MM.1S (cell line): ENCODE results near the gene GRB10.

Experiments
- DNase-seq: peaks from one replicate; pipeline ENCODE4 v3.0.0-alpha.2; 2015
- H2AFZ ChIP-seq: fragments of 300-600 bp; sonication (generic); 2 replicates; pipeline ENCODE4 v1.6.0; 2016; ENCODE audit warnings: antibody characterized with exemption, low read length
- H3F3A ChIP-seq: fragments of 300-600 bp; sonication (generic); 2 replicates; pipeline ENCODE4 v1.6.1; 2016; ENCODE audit warnings: mild to moderate bottlenecking, antibody characterized with exemption, low read length, moderate library complexity, mixed read lengths; ENCODE audit not compliant: insufficient read depth
- H3K27ac ChIP-seq: fragments of 300-600 bp; sonication (generic); 2 replicates; pipeline ENCODE4 v1.5.1; 2016; ENCODE audit warnings: mild to moderate bottlenecking, low read length
- H3K27me3 ChIP-seq: fragments of 300-600 bp; sonication (generic); replicated peaks from 2 replicates; pipeline ENCODE4 v1.6.0; 2016; ENCODE audit warnings: low read length; ENCODE audit not compliant: insufficient read depth
- H3K36me3 ChIP-seq: fragments of 300-600 bp; sonication (generic); replicated peaks from 2 replicates; pipeline ENCODE4 v1.6.1; 2016; ENCODE audit warnings: mild to moderate bottlenecking, low read length, mixed read lengths; ENCODE audit not compliant: insufficient read depth
- H3K4me1 ChIP-seq: fragments of 300-600 bp; sonication (generic); 2 replicates; pipeline ENCODE4 v1.6.1; 2016; ENCODE audit warnings: low read length, mixed read lengths
- H3K4me2 ChIP-seq: fragments of 300-600 bp; sonication (generic); 2 replicates; pipeline ENCODE4 v1.6.0; 2016; ENCODE audit warnings: low read depth, low read length
- H3K4me3 ChIP-seq: fragments of 300-600 bp; sonication (generic); 2 replicates; pipeline ENCODE4 v1.5.1; 2016; ENCODE audit warnings: low read length, mixed read lengths
- H3K79me2 ChIP-seq: fragments of 300-600 bp; sonication (generic); 2 replicates; pipeline ENCODE4 v1.6.1; 2016; ENCODE audit warnings: mixed run types, low read length, mixed read lengths
- H3K9ac ChIP-seq: fragments of 300-600 bp; sonication (generic); 2 replicates; pipeline ENCODE4 v1.6.1; 2016; ENCODE audit warnings: low read length, mixed read lengths
- H3K9me2 ChIP-seq: fragments of 300-600 bp; sonication (generic); replicated peaks from 2 replicates; pipeline ENCODE4 v1.6.1; 2016; ENCODE audit warnings: mild to moderate bottlenecking, low read length, mixed read lengths; ENCODE audit not compliant: insufficient read depth
- H3K9me3 ChIP-seq: fragments of 300-600 bp; sonication (generic); replicated peaks from 2 replicates; pipeline ENCODE4 v1.6.1; 2016; ENCODE audit warnings: mild to moderate bottlenecking, low read length, mixed read lengths; ENCODE audit not compliant: insufficient read depth
- H4K20me1 ChIP-seq: fragments of 300-600 bp; sonication (generic); 2 replicates; pipeline ENCODE4 v1.6.1; 2016; ENCODE audit warnings: mild to moderate bottlenecking, low read length, moderate library complexity, mixed read lengths; ENCODE audit not compliant: insufficient read depth
- EZH2 ChIP-seq: fragments of 300-600 bp; sonication (generic); optimal IDR thresholded peaks from 2 replicates; pipeline ENCODE3; 2017; ENCODE audit warnings: low read depth, mild to moderate bottlenecking, antibody characterized with exemption, low read length, mixed read lengths
- EZH2phosphoT487 ChIP-seq: fragments of 300-600 bp; sonication (generic); IDR thresholded peaks from 2 replicates; pipeline ENCODE4 v1.6.1; 2018; ENCODE audit warnings: antibody characterized with exemption, low read length
- TF ChIP-seq, protein P1 (sequence below): fragments of 300-600 bp; sonication (generic); IDR thresholded peaks from 2 replicates; pipeline ENCODE4 v1.5.1; 2016; ENCODE audit warnings: antibody characterized with exemption, low read length, mixed read lengths

Gene GRB10

GRCh38 chr7:50790381-50790780, 7.7 kb upstream of the GRB10 start:
- Histone ChIP-seq H4K20me1 (no peaks in the 10 kb centered on the region), H3K36me3 (no peaks in the 10 kb centered on the region), H2AFZ (no peak overlapping the region), H3K27ac (no peak overlapping the region), H3K4me1 (no peaks in the 10 kb centered on the region), H3K4me2 (no peak overlapping the region), H3K27me3 (no peaks in the 10 kb centered on the region), H3K4me3 (no peak overlapping the region), H3K9me2 (no peaks in the 10 kb centered on the region), H3K9ac (no peak overlapping the region), H3F3A (no peaks in the 10 kb centered on the region), H3K9me3 (no peaks in the 10 kb centered on the region), H3K79me2 (no peaks in the 10 kb centered on the region)
- no peak for TF ChIP-seq EZH2
- DNase-seq, result no peak

- Histone ChIP-seq H3K36me3 (no peaks in the 10 kb centered on the region), H3K4me2 (no peak overlapping the region), H3K4me1 (no peaks in the 10 kb centered on the region), H3K9me2 (no peaks in the 10 kb centered on the region), H3K9me3 (no peaks in the 10 kb centered on the region), H2AFZ (no peak overlapping the region), H4K20me1 (no peaks in the 10 kb centered on the region), H3K9ac (no peak overlapping the region), H3F3A (no peaks in the 10 kb centered on the region), H3K4me3 (no peak overlapping the region), H3K79me2 (no peaks in the 10 kb centered on the region), H3K27me3 (no peaks in the 10 kb centered on the region), H3K27ac (no peak overlapping the region)
- DNase-seq, result no peak
- TF ChIP-seq, protein P1, sequence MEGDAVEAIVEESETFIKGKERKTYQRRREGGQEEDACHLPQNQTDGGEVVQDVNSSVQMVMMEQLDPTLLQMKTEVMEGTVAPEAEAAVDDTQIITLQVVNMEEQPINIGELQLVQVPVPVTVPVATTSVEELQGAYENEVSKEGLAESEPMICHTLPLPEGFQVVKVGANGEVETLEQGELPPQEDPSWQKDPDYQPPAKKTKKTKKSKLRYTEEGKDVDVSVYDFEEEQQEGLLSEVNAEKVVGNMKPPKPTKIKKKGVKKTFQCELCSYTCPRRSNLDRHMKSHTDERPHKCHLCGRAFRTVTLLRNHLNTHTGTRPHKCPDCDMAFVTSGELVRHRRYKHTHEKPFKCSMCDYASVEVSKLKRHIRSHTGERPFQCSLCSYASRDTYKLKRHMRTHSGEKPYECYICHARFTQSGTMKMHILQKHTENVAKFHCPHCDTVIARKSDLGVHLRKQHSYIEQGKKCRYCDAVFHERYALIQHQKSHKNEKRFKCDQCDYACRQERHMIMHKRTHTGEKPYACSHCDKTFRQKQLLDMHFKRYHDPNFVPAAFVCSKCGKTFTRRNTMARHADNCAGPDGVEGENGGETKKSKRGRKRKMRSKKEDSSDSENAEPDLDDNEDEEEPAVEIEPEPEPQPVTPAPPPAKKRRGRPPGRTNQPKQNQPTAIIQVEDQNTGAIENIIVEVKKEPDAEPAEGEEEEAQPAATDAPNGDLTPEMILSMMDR, result no peak
- no peak for TF ChIP-seq EZH2
- TF ChIP-seq EZH2phosphoT487, result no peak
These were observed 5.7 kb upstream of the GRB10 start for GRCh38 chr7:50788382-50788781.

- no peaks in the 10 kb centered on the region for H3K79me2 ChIP-seq
- TF ChIP-seq EZH2phosphoT487, result no peak
- no peak for TF ChIP-seq EZH2
- TF ChIP-seq, protein P1, result no peak
- H3K27ac ChIP-seq, result no peak overlapping the region
- H3K36me3 ChIP-seq, result no peaks in the 10 kb centered on the region
- no peak overlapping the region for H3K4me3 ChIP-seq
- no peaks in the 10 kb centered on the region for H3K4me1 ChIP-seq
- no peak overlapping the region for H2AFZ ChIP-seq
- H3K27me3 ChIP-seq, result no peaks in the 10 kb centered on the region
- DNase-seq, result no peak
- H3F3A ChIP-seq, result no peaks in the 10 kb centered on the region
- no peak overlapping the region for H3K9ac ChIP-seq
- H3K9me3 ChIP-seq, result no peaks in the 10 kb centered on the region
- no peaks in the 10 kb centered on the region for H3K9me2 ChIP-seq
- H3K4me2 ChIP-seq, result no peak overlapping the region
- H4K20me1 ChIP-seq, result no peaks in the 10 kb centered on the region
These were observed 5.1 kb upstream of the GRB10 start for GRCh38 chr7:50787825-50788224.

DNA sequence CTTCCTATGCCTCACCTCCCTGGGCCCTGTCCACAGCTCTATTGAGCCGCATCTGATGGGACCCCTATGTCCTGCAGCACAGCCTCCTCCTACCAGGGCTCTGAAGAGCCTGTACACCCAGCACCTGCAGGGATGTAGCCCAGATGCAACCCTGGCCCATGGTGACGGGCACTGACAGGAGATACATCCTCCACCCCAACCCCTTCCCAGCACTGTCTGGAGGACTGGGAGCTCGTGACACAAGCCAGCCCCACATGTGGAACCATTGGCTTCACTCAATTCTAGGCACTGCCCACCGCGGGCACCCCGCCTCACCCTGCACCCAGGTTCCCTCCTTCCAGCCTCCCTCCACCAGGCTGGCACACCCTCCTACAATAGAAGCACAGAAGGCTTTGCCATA, 2.6 kb upstream of the GRB10 start:
- no peak overlapping the region for H2AFZ ChIP-seq
- no peaks in the 10 kb centered on the region for H3K9me3 ChIP-seq
- H3K4me1 ChIP-seq, result no peaks in the 10 kb centered on the region
- H3K9me2 ChIP-seq, result no peaks in the 10 kb centered on the region
- no peak overlapping the region for H3K9ac ChIP-seq
- no peaks in the 10 kb centered on the region for H3K79me2 ChIP-seq
- no peaks in the 10 kb centered on the region for H4K20me1 ChIP-seq
- H3F3A ChIP-seq, result no peaks in the 10 kb centered on the region
- no peak overlapping the region for H3K4me3 ChIP-seq
- no peaks in the 10 kb centered on the region for H3K27me3 ChIP-seq
- no peak overlapping the region for H3K4me2 ChIP-seq
- H3K36me3 ChIP-seq, result no peaks in the 10 kb centered on the region
- no peak for DNase-seq
- no peak overlapping the region for H3K27ac ChIP-seq
- TF ChIP-seq, protein P1, result no peak
- TF ChIP-seq EZH2 (no peak), EZH2phosphoT487 (no peak)
